Measurements from ENCODE around the gene AKT3.
"Not testable (repeated sequence)": the region's sequence is repeated elsewhere in the genome, so short reads cannot be mapped to it uniquely, and the experiment has no call there.

AKT3 gene

GRCh38 chr1:243850202-243850451 lies at the start of gene AKT3:
Gene AKT3 (minus strand): TSS chr1:243850243. CDS start chr1:243843170, 7,073 bp downstream.
- DNase-seq: peak; percentile 93

DNA sequence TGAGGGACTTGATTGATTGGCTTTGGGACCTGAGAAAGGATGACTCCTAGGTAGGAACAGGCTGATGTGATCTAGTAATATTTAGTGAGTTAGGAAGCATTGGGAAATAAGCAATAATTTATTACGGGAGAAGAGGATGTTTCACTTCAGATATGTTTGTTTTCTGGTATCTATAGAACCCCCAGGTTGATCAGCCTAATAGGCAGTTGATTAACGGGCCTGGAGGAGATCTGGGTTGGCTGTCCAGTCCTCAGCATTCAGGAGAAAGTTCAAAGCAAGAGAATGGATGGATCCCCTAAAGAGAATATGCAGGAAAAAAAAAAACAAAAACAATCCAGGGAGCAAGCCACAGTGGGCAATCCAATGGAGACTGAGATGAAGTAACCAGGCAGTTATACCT lies 48.2 kb upstream of the AKT3 start:
- no peak for DNase-seq

DNA sequence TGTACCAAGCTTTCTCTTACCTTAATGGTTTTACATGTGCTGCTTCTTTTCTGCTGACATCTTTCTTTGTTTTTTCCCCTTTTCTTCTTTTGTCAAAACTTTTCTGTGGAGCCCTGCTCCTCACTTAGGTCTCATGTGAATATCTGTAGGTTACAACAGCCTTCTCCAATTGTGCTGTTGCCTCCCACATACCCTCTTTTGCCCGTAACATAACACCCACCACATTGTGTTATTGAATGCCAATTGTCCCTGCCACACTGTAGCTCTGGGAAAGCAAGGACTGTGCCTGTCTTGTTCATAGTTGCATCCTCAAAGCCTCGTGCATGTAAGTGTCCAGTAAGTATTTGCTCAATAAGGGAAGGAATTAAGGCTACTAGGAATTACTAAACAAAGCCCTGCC lies 46.3 kb upstream of the AKT3 start:
- DNase-seq: no peak

DNA sequence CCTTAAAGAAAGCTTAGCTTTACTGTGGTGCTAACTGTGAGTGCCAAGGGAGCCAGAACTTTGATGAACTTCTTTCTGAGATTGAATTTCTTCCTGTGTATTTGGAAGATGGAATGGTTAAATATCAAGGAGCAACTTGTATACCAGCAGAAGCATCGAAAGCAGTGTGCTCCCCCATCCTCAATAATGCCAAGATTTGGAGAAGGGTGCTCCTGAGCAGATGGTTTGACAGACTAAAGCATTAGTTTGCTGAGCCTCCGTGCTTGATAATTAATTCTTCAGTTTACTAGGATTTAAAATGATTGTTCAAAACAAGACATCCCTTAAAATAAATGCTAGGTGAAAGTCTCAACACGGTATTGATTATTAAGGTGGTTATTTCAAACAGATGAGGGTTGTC lies 42.4 kb upstream of the AKT3 start:
- DNase-seq: no peak

GRCh38 chr1:243890576-243890975 lies 40.5 kb upstream of the AKT3 start:
- DNase-seq: peak; percentile 82

DNA sequence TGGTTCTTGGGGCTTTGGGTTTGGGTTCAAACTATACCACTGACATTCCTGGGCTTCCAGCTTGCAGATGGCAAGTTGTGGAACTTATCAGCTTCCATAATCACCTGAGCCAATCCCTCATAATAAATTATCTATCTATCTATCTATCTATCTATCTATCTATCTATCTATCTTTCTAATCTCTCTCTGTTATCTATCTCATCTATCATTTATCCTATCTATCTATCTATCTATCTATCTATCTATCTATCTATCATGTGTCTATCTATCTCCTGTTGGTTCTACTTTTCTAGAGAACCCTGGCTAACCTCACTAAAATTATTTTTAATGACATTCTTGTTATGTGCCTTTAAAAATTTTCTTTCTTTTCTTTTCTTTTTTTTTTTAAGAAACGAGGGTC lies 35.8 kb upstream of the AKT3 start:
- DNase-seq: no peak

- no peak for DNase-seq
These were observed 34.6 kb upstream of the AKT3 start for GRCh38 chr1:243884603-243885002.

DNA sequence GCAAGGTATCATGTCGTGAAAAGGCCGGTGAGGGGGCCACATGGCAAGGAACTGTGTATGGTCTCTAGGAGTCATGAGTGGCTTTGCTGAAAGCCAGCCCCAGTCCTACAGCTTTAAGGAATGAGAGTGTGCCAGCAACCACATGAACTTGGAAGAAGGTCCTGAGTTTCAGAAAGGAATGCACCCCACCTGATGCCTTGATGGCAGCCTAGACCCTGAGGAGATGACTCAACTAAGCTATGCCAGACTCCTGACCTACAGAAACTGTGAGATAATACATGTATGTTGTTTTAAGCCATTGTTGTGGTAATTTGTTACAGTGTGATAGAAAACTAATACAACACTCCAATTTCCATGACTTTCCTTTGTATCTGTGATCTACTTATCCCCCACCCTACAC lies 33.5 kb upstream of the AKT3 start:
- peak; percentile 58 for DNase-seq

DNA sequence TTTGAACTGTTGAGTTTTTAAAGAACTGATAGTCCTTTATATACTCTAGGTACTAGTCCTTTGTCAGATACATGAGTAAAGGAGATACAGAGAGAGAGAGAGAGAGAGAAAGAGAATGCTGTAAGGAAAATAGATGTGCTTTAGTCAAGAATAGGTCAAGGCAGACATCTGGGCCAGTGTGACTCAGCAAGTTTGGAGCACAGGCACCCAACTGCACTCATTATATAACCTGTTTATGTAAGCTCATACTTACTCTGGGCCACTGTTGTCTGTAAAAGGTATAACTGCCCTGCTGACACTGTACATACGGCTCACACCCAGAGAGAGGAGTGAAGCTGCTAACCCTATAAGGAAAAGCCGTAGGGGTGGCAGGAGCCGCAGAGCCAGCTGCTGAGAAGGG lies 32.2 kb upstream of the AKT3 start:
- DNase-seq: no peak

DNA sequence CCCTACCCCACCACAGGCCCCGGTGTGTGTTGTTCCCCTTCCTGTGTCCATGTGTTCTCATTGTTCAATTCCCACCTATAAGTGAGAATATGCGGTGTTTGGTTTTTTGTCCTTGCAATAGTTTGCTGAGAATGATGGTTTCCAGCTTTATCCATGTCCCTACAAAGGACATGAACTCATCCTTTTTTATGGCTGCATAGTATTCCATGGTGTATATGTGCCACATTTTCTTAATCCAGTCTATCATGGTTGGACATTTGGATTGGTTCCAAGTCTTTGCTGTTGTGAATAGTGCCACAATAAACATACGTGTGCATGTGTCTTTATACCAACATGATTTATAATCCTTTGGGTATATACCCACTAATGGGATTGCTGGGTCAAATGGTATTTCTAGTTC lies 27.0 kb upstream of the AKT3 start:
- DNase-seq: not testable (repeated sequence)

DNA sequence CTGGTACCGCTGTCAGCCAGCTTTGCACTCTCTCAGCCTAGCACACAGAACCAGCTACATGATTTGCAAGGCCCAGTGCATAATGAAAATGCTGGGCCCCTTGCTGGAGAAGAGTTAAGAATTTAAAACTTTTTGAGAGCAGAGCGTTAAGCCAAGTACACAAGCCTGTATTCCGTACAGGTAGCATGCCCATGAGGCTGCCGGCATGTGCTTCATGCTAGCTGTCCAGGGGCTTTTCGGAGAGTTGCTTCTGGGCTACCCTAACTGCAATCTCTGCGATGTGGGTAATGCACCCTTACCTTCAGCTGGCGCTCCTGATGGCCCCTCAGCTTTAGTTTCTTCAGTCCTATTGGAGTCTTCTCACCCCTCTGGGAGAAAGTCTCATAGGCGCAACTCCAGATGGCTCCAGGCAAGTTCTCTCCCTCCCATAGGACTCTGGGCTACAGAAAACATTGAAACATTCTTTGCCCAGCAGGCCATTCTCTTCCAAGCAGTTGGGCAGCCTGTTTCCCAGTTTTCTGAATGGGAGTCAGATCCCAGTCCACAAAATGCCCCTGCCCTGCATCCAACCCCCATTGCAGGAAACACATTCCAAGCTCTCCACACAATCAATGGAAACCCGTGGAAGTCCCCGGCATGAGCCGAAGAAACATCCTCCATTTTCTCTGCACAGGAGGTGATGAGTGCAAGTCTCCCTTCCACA lies 5.7 kb upstream of the AKT3 start:
- DNase-seq: peak; percentile 52

DNA sequence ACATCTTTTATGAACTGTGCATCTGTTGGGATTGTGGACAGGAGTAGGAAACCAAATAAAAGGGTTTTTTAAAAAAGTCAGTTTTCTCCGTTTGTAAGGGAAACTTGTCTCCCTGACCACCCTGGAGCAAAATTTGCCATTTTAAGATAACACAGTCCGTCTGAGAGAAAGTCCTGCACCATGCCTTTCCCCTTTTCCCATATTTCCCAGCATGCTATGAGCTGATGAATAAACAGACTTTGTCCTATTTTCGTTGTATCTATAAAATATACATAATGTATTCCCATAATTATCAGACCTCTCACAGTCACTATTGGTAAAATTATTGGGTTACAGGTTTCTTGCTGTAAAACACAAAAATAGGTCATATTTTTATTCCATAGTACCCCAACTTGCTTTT lies 1.7 kb upstream of the AKT3 start:
- no peak for DNase-seq

- no peak for DNase-seq
These were observed 1.3 kb upstream of the AKT3 start for GRCh38 chr1:243851257-243851756.

DNA sequence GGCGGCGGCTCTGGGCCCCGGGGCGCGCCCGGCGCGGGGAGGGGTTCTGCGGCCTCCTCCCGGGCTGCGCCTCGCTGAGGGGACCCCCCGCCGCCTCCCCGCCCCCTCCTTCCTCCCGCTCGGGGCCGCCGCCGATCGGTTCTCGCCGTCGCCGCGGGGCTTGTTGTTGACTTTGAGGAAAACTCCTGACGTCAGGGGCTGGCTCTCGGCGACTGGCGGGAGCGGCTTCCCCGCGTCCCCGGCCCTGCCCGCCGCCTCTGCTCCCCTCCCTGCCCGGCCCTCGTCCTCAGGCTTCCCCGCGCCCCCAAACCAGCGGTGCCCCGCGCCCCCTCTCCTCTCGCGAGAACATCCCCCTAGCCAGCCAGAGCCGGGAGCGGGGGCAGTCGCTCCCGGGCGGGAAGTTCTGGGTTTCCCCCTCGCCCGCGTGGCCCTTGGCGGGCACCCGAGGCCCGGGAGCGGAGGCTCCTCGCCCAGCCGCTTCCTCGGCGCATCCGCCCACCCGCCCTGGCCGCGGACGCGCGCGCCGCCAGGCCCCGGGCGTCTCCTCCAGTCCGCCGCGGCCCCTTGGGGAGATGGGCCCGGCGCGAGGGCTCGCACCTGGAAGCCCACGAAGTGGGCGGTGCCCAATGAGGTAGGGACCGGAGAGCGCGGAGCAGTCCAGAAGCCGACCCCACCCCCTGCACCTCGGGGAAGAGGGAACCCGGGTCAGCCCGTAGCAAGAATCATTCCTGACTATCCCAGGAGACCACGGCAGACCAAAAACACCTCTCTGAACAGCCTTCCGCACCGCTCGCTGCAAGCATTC lies 611 bp upstream of the AKT3 start:
- peak; percentile 90 for DNase-seq

- DNase-seq: peak; percentile 73
These were observed 432 bp downstream of the AKT3 start for GRCh38 chr1:243849421-243850201.

GRCh38 chr1:243848858-243849420 lies 1.1 kb downstream of the AKT3 start:
- DNase-seq: peak; percentile 88

GRCh38 chr1:243848165-243848857 lies 1.7 kb downstream of the AKT3 start:
- no peak for DNase-seq

GRCh38 chr1:243846761-243847160 lies 3.3 kb downstream of the AKT3 start:
- DNase-seq: no peak

- DNase-seq: no peak
These were observed 4.2 kb downstream of the AKT3 start for GRCh38 chr1:243845888-243846287.

GRCh38 chr1:243844186-243844585 lies 5.9 kb downstream of the AKT3 start:
- DNase-seq: no peak

DNA sequence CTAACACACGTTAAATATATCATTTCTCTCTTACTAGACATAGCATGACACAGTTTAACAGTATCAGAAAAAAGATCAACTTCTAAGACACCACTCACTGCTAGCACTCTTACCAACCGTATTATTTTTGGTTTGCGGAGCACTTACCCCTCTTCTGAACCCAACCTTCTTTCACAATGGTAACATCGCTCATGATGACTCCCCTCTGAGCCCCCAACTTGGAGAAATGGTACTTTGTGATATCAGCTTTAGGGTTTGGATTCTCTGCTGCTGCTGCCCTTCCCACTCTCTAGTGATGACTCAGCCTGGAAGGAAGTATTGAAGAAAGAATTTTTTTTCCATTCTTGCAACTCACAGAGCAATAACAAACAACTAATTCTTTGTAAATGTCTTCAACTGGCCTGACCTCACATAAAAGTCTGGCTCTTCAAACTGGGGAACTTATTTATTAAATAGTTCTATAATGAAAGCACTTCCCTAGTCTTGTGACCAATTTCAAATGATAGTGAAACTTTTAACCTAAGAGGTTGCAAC lies 7.0 kb downstream of the AKT3 start:
- DNase-seq: no peak

GRCh38 chr1:243842161-243842560 lies 7.9 kb downstream of the AKT3 start:
- no peak for DNase-seq

- DNase-seq: no peak
These were observed 8.5 kb downstream of the AKT3 start for GRCh38 chr1:243841507-243841906.

Measured in islet precursor cell (in vitro differentiated cells).